Activated CD4-positive, alpha-beta T cell treated with anti-CD3 and anti-CD28 coated beads for 24 hours (primary cell): ENCODE data around the gene ABHD12.
"Not testable (repeated sequence)": the region's sequence is repeated elsewhere in the genome, so short reads cannot be mapped to it uniquely, and the experiment has no call there.

Source experiments
- DNase-seq, 2 donors: peaks; one replicate each; pipeline ENCODE4 v3.0.0-alpha.2; 2020; ENCODE audit warnings: low read depth in 2 of 2

The ABHD12 gene

GRCh38 chr20:25277941-25278521 is 112.6 kb downstream of the ABHD12 start:
- DNase-seq, result no peak

GRCh38 chr20:25277051-25277801 is 113.4 kb downstream of the ABHD12 start:
- no peak for DNase-seq

- no peak for DNase-seq
Observed at GRCh38 chr20:25276533-25277050, 114.0 kb downstream of the ABHD12 start.

- no peak for DNase-seq
Observed at GRCh38 chr20:25275813-25276532, 114.7 kb downstream of the ABHD12 start.

GRCh38 chr20:25274891-25275812 is 115.5 kb downstream of the ABHD12 start:
- no peak for DNase-seq

GRCh38 chr20:25274481-25274880 is 116.2 kb downstream of the ABHD12 start:
- DNase-seq, result no peak

- DNase-seq, result no peak
Observed at GRCh38 chr20:25273541-25274358, 116.9 kb downstream of the ABHD12 start.

GRCh38 chr20:25273046-25273445 is 117.6 kb downstream of the ABHD12 start:
- DNase-seq, result no peak

GRCh38 chr20:25272223-25273000 is 118.2 kb downstream of the ABHD12 start:
- DNase-seq, result no peak

- no peak for DNase-seq
Observed at GRCh38 chr20:25271486-25272222, 119.0 kb downstream of the ABHD12 start.

- DNase-seq, result no peak
Observed at GRCh38 chr20:25270829-25271251, 119.8 kb downstream of the ABHD12 start.

- no peak for DNase-seq
Observed at GRCh38 chr20:25269833-25270170, 120.8 kb downstream of the ABHD12 start.

- no peak for DNase-seq
Observed at GRCh38 chr20:25269057-25269832, 121.4 kb downstream of the ABHD12 start.

GRCh38 chr20:25260770-25261437 is 129.7 kb downstream of the ABHD12 start:
- DNase-seq, result not testable (repeated sequence)

- DNase-seq, result no peak
Observed at GRCh38 chr20:25259788-25260254, 130.8 kb downstream of the ABHD12 start.

- DNase-seq, result no peak
Observed at GRCh38 chr20:25259358-25259757, 131.3 kb downstream of the ABHD12 start.

- no peak for DNase-seq
Observed at GRCh38 chr20:25258828-25259227, 131.8 kb downstream of the ABHD12 start.

GRCh38 chr20:25258476-25258805 is 132.2 kb downstream of the ABHD12 start:
- no peak for DNase-seq
